Loucy (cell line): Measurements from ENCODE around the gene TLE2.

Experiments used
- EZH2phosphoT487 ChIP-seq: fragments of 200-600 bp; IDR thresholded peaks from 2 replicates; pipeline ENCODE4 v1.6.1; 2018; ENCODE audit warnings: antibody characterized with exemption, mild to moderate bottlenecking, moderate library complexity, borderline replicate concordance
- TF ChIP-seq, protein P1 (sequence below): fragments of 200-600 bp; sonication (generic); conservative IDR thresholded peaks from 2 replicates; pipeline ENCODE4 v1.5.1; 2014; ENCODE audit warnings: mild to moderate bottlenecking, antibody characterized with exemption, low read length

DNA sequence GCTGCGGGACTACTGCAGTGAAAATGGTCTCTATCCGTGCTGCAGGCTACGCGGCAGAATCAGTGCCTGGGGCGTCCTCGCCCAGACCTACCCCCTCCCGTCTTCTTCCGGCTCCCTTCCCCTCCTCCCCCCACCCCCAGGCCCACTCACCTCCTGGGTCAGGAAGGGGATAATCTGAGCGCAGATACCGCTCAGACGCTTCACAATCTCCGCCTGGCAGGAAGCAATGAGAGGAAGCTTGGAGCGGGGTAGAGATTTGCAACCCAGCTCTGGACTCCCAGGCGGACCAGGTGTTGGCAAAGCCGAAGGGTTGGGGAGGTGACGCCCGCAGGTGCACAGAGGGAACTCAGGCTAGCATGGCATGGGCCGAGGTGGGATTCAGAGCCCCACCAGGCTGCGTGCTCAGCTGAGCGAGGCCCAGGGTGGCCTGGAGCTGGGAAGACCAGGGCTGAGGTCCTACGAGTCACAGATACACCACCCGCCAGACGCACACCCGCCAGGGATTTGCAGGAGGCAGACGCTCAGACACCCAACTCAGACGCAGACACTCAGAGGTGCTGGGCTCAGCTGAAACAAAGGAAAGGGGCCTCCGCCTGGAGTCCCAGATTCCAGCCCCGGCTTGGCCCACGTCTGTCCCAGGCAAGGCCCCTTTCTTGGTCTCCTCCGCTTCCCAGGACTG, 4.1 kb downstream of the TLE2 start:
- TF ChIP-seq, protein P1, sequence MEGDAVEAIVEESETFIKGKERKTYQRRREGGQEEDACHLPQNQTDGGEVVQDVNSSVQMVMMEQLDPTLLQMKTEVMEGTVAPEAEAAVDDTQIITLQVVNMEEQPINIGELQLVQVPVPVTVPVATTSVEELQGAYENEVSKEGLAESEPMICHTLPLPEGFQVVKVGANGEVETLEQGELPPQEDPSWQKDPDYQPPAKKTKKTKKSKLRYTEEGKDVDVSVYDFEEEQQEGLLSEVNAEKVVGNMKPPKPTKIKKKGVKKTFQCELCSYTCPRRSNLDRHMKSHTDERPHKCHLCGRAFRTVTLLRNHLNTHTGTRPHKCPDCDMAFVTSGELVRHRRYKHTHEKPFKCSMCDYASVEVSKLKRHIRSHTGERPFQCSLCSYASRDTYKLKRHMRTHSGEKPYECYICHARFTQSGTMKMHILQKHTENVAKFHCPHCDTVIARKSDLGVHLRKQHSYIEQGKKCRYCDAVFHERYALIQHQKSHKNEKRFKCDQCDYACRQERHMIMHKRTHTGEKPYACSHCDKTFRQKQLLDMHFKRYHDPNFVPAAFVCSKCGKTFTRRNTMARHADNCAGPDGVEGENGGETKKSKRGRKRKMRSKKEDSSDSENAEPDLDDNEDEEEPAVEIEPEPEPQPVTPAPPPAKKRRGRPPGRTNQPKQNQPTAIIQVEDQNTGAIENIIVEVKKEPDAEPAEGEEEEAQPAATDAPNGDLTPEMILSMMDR: no peak
- TF ChIP-seq EZH2phosphoT487: no peak
